Keratinocyte (primary cell): Measurements from ENCODE around the gene CLCN1. TPM values are rescaled to one million over a fixed set of nuclear protein-coding genes. Genes with fewer than 3 reads are reported as not detected.

ENCODE experiments used
- DNase-seq: peaks from one replicate; pipeline ENCODE4 v3.0.0-alpha.2; 2011; ENCODE audit warnings: low read depth, missing footprints, low spot score
- FAIRE-seq: peaks from 2 replicates; lab custom pipeline; 2011; peaks lifted over from hg19 to GRCh38; lab: Jason Lieb, UNC
- H2AFZ ChIP-seq: 2 replicates; pipeline ENCODE4 v1.6.0; 2012; ENCODE audit warnings: low read length, control low read depth, inconsistent platforms; ENCODE audit not compliant: control insufficient read depth
- H3K27ac ChIP-seq: 2 replicates; pipeline ENCODE4 v1.5.1; 2011; ENCODE audit warnings: low read length; ENCODE audit not compliant: control insufficient read depth, insufficient read depth
- H3K27me3 ChIP-seq: 3 replicates; pipeline ENCODE4 v1.6.0; 2011; ENCODE audit warnings: low read length; ENCODE audit not compliant: control insufficient read depth, insufficient read depth; ENCODE audit errors: extremely low read depth
- H3K36me3 ChIP-seq, 2 experiments: 2 replicates in 1 of 2; 3 replicates in 1 of 2; pipeline ENCODE4 v1.5.1; 2011; ENCODE audit warnings: low read length in 2 of 2, mild to moderate bottlenecking in 1 of 2; ENCODE audit not compliant: control insufficient read depth in 2 of 2, insufficient read depth in 2 of 2; ENCODE audit errors: extremely low read depth in 1 of 2
- H3K4me1 ChIP-seq: 3 replicates; pipeline ENCODE4 v1.5.1; 2011; ENCODE audit warnings: low read length; ENCODE audit not compliant: control insufficient read depth, insufficient read depth; ENCODE audit errors: extremely low read depth
- H3K4me2 ChIP-seq: 3 replicates; pipeline ENCODE4 v1.6.0; 2011; ENCODE audit warnings: low read depth, low read length; ENCODE audit not compliant: control insufficient read depth, insufficient read depth; ENCODE audit errors: extremely low read depth
- H3K4me3 ChIP-seq, 3 experiments: fragments of 200-600 bp in 1 of 3; sonication (generic) in 1 of 3; 2 replicates in 2 of 3; 3 replicates in 1 of 3; pipeline ENCODE4 v1.5.1; 2011 to 2016; ENCODE audit warnings: low read length in 3 of 3, mild to moderate bottlenecking in 3 of 3, control low read depth in 2 of 3, inconsistent platforms in 1 of 3, low read depth in 1 of 3, mixed read lengths in 1 of 3, mixed run types in 1 of 3, moderate library complexity in 1 of 3; ENCODE audit not compliant: control insufficient read depth in 2 of 3, insufficient read depth in 2 of 3; ENCODE audit errors: extremely low read depth in 1 of 3
- H3K79me2 ChIP-seq: 2 replicates; pipeline ENCODE4 v1.6.0; 2012; ENCODE audit warnings: low read length; ENCODE audit not compliant: control insufficient read depth, insufficient read depth
- H3K9ac ChIP-seq: 3 replicates; pipeline ENCODE4 v1.6.0; 2011; ENCODE audit warnings: low read length; ENCODE audit not compliant: control insufficient read depth, insufficient read depth; ENCODE audit errors: extremely low read depth
- H3K9me1 ChIP-seq: 3 replicates; pipeline ENCODE4 v1.6.0; 2011; ENCODE audit warnings: low read length; ENCODE audit not compliant: control insufficient read depth, insufficient read depth; ENCODE audit errors: extremely low read depth
- H3K9me3 ChIP-seq: 2 replicates; pipeline ENCODE4 v1.5.1; 2012; ENCODE audit warnings: low read depth, low read length; ENCODE audit not compliant: control insufficient read depth
- H4K20me1 ChIP-seq: 3 replicates; pipeline ENCODE4 v1.6.0; 2011; ENCODE audit warnings: low read length; ENCODE audit not compliant: control insufficient read depth, insufficient read depth; ENCODE audit errors: extremely low read depth
- CTCF ChIP-seq, 3 experiments: IDR thresholded peaks in 1 of 3; conservative IDR thresholded peaks in 1 of 3; optimal IDR thresholded peaks in 1 of 3; 2 replicates in 2 of 3; 3 replicates in 1 of 3; pipeline versions ENCODE3 to v1.5.1; 2011; ENCODE audit warnings: low read length in 3 of 3, mild to moderate bottlenecking in 3 of 3, moderate library complexity in 2 of 3, control low read depth in 1 of 3, inconsistent platforms in 1 of 3; ENCODE audit not compliant: insufficient read depth in 2 of 3; ENCODE audit errors: extremely low read depth in 1 of 3
- EZH2 ChIP-seq: IDR thresholded peaks from one replicate; pipeline ENCODE4 v1.6.1; 2012; ENCODE audit warnings: inconsistent platforms, mild to moderate bottlenecking, low read length, moderate library complexity
- dilution Hi-C: fragments of 300-500 bp; cut with MboI; formaldehyde crosslinking; loops from one replicate; pipeline ENCODE4 v1.7.0; 2020; ENCODE audit warnings: low sequenced_read_pairs; ENCODE audit not compliant: extremely low pct_ligation_motif_present
- polyA plus RNA-seq, 5 experiments: library from polyadenylated mRNA; depleted of rRNA in 3 of 5; stranded (reverse) in 3 of 5; stranded (forward) in 1 of 5; unstranded in 1 of 5; fragments of >200 nt; gene quantifications; 1 replicate in 1 of 5; 2 replicates in 3 of 5; 3 replicates in 1 of 5; pipeline versions ENCODE4 v1.2.1 to v1.2.3, GENCODE V29; 2011 to 2012; ENCODE audit warnings: missing spikeins in 2 of 5, low read depth in 1 of 5, low replicate concordance in 1 of 5

Gene CLCN1
- polyA plus RNA-seq, 1 donor (not counting 4 experiments of a cell fraction or from before 2014, with no cell fraction given), result not detected

GRCh38 chr7:143295870-143296269, 20.0 kb upstream of the CLCN1 start:
- H3K27me3 ChIP-seq, result no peaks in the 10 kb centered on the region
- H3K36me3 ChIP-seq, result peaks cover 35 to 58% of the 10 kb centered on the region in 2 experiments
- H3K9ac ChIP-seq, result no peak overlapping the region
- no peaks in the 10 kb centered on the region for H4K20me1 ChIP-seq
- TF ChIP-seq EZH2 (no peak), CTCF (optimal IDR thresholded peaks at IDR 0.05 in 1 of 3, IDR thresholded peaks at IDR 0.05 in 1 of 3, conservative IDR thresholded peaks at IDR 0.05 in 1 of 3; ENCODE audit: extremely low read depth in 1 of 3, insufficient read depth in 2 of 3, low read length in 3 of 3) (no peak)
- H3K27ac ChIP-seq, result no peak overlapping the region
- dilution Hi-C loops, result no loop called here
- no peak overlapping the region for H2AFZ ChIP-seq
- H3K9me1 ChIP-seq, result peaks cover 2% of the 10 kb centered on the region
- H3K4me3 ChIP-seq, result no peak overlapping the region
- FAIRE-seq, result no peak
- DNase-seq, result no peak
- peaks cover 9% of the 10 kb centered on the region for H3K79me2 ChIP-seq
- H3K4me1 ChIP-seq, result no peaks in the 10 kb centered on the region
- no peaks in the 10 kb centered on the region for H3K9me3 ChIP-seq
- no peak overlapping the region for H3K4me2 ChIP-seq

- H3K9ac ChIP-seq, result no peak overlapping the region
- H3K4me2 ChIP-seq, result no peak overlapping the region
- H3K9me3 ChIP-seq, result no peaks in the 10 kb centered on the region
- no peaks in the 10 kb centered on the region for H3K27me3 ChIP-seq
- no peak overlapping the region for H2AFZ ChIP-seq
- H3K9me1 ChIP-seq, result peaks cover 2% of the 10 kb centered on the region
- no peak overlapping the region for H3K27ac ChIP-seq
- H3K4me3 ChIP-seq, result no peak overlapping the region
- H3K36me3 ChIP-seq, result peaks cover 37 to 52% of the 10 kb centered on the region in 2 experiments
- DNase-seq, result no peak
- dilution Hi-C loops, result no loop called here
- H4K20me1 ChIP-seq, result no peaks in the 10 kb centered on the region
- TF ChIP-seq EZH2, result no peak
- TF ChIP-seq CTCF (optimal IDR thresholded peaks at IDR 0.05 in 1 of 3, IDR thresholded peaks at IDR 0.05 in 1 of 3, conservative IDR thresholded peaks at IDR 0.05 in 1 of 3; ENCODE audit: extremely low read depth in 1 of 3, insufficient read depth in 2 of 3, low read length in 3 of 3), result no peak
- H3K79me2 ChIP-seq, result peaks cover 3% of the 10 kb centered on the region
- no peaks in the 10 kb centered on the region for H3K4me1 ChIP-seq
- no peak for FAIRE-seq
Measured at GRCh38 chr7:143296686-143297085, 19.2 kb upstream of the CLCN1 start.
